ENCODE data around the gene CCL1. TPM values are rescaled to one million over a fixed set of nuclear protein-coding genes. Genes with fewer than 3 reads are reported as not detected.

The CCL1 gene
- total RNA-seq, 1 experiment from 2014 or later: not detected

DNA sequence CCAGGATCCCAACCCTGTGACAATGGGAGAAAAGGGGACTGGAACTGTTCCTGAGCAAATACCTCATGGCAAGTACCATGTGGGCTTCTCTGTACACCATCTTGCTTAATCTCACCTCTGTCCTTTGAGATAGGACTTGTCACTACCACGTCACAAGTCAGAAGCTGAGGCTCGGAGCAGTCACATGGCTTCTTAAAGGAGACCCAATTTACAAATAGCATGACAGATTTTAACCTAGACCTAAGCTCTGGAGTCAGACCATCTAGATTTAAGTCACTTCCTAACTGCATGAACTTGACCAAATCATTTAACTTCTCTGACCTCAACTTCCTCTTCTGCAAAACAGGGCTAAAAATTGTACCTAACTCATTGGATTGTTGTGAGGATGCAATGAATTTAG is 36.0 kb upstream of the CCL1 start:
- no peak for ATAC-seq
- CTCF ChIA-PET: no interaction called here
- no peaks in the 10 kb centered on the region for H3K4me1 ChIP-seq (ENCODE audit: control insufficient read depth, insufficient read depth, low read length)
- H3K27me3 ChIP-seq (ENCODE audit: control insufficient read depth, insufficient read depth, low read length): 0 out of 2 replicates have a peak, but pooled peaks cover 4% of the 10 kb centered on the region
- TF ChIP-seq, protein P1, sequence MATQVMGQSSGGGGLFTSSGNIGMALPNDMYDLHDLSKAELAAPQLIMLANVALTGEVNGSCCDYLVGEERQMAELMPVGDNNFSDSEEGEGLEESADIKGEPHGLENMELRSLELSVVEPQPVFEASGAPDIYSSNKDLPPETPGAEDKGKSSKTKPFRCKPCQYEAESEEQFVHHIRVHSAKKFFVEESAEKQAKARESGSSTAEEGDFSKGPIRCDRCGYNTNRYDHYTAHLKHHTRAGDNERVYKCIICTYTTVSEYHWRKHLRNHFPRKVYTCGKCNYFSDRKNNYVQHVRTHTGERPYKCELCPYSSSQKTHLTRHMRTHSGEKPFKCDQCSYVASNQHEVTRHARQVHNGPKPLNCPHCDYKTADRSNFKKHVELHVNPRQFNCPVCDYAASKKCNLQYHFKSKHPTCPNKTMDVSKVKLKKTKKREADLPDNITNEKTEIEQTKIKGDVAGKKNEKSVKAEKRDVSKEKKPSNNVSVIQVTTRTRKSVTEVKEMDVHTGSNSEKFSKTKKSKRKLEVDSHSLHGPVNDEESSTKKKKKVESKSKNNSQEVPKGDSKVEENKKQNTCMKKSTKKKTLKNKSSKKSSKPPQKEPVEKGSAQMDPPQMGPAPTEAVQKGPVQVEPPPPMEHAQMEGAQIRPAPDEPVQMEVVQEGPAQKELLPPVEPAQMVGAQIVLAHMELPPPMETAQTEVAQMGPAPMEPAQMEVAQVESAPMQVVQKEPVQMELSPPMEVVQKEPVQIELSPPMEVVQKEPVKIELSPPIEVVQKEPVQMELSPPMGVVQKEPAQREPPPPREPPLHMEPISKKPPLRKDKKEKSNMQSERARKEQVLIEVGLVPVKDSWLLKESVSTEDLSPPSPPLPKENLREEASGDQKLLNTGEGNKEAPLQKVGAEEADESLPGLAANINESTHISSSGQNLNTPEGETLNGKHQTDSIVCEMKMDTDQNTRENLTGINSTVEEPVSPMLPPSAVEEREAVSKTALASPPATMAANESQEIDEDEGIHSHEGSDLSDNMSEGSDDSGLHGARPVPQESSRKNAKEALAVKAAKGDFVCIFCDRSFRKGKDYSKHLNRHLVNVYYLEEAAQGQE (IDR thresholded peaks at IDR 0.05; ENCODE audit: insufficient read depth in 1 of 2, low read depth in 2 of 2, low read length in 1 of 2): no peak
- TF ChIP-seq SIN3A (IDR thresholded peaks at IDR 0.05; ENCODE audit: borderline replicate concordance, insufficient read depth, low read depth, low read length): no peak
- no peak for TF ChIP-seq TCF7L2 (IDR thresholded peaks at IDR 0.05; ENCODE audit: low read depth, low read length)
- TF ChIP-seq, protein P2, sequence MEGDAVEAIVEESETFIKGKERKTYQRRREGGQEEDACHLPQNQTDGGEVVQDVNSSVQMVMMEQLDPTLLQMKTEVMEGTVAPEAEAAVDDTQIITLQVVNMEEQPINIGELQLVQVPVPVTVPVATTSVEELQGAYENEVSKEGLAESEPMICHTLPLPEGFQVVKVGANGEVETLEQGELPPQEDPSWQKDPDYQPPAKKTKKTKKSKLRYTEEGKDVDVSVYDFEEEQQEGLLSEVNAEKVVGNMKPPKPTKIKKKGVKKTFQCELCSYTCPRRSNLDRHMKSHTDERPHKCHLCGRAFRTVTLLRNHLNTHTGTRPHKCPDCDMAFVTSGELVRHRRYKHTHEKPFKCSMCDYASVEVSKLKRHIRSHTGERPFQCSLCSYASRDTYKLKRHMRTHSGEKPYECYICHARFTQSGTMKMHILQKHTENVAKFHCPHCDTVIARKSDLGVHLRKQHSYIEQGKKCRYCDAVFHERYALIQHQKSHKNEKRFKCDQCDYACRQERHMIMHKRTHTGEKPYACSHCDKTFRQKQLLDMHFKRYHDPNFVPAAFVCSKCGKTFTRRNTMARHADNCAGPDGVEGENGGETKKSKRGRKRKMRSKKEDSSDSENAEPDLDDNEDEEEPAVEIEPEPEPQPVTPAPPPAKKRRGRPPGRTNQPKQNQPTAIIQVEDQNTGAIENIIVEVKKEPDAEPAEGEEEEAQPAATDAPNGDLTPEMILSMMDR (IDR thresholded peaks at IDR 0.05): no peak
- TF ChIP-seq POLR2AphosphoS5 (IDR thresholded peaks at IDR 0.05; ENCODE audit: low read depth, low read length): no peak
- H3K9me3 ChIP-seq (ENCODE audit: control insufficient read depth, insufficient read depth, low read depth, low read length): no peaks in the 10 kb centered on the region
- no peaks in the 10 kb centered on the region for H3K36me3 ChIP-seq (ENCODE audit: control insufficient read depth, insufficient read depth, low read length)
- no peak overlapping the region for H3K27ac ChIP-seq (ENCODE audit: low read length)
- BruUV-seq (replicated peaks): no TSS peak
- H3K4me3 ChIP-seq (ENCODE audit: low read depth in 2 of 2, low read length in 2 of 2): no peak overlapping the region
- intact Hi-C loops (cut with micrococcal nuclease; ENCODE audit: unreplicated experiment): no loop called here
- POLR2A ChIA-PET: no interaction called here
- in situ Hi-C loops (cut with HindIII; ENCODE audit: low pct_unique_long_range_greater_than_20kb, low sequenced_read_pairs): no loop called here
- DNase-seq (ENCODE audit: low read depth, low spot score): no peak

DNA sequence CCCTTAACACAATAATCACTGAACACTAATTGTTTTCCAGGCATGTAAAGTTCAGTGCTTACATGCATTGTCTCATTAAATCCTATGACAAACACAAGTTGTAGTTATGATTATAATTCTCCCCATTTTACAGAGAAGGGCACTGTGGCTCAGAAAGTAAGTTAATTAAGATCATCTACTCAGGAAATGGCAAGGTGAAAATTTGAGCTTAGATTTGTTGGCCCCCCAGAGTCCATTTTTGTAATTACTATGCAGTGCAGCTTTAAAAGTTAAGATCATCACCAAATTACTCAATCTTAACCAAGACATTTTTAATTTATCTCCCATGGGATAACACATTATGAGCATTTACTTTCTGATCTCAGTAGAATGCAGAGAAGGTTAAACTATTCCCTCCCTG is 34.2 kb upstream of the CCL1 start:
- ATAC-seq: no peak
- DNase-seq (ENCODE audit: low read depth, low spot score): no peak
- CTCF ChIA-PET: no interaction called here
- POLR2A ChIA-PET: no interaction called here
- Histone ChIP-seq H3K4me3 (ENCODE audit: low read depth in 2 of 2, low read length in 2 of 2) (no peak overlapping the region), H3K27ac (ENCODE audit: low read length) (no peak overlapping the region), H3K36me3 (ENCODE audit: control insufficient read depth, insufficient read depth, low read length) (no peaks in the 10 kb centered on the region), H3K4me1 (ENCODE audit: control insufficient read depth, insufficient read depth, low read length) (no peaks in the 10 kb centered on the region), H3K27me3 (ENCODE audit: control insufficient read depth, insufficient read depth, low read length) (0 out of 2 replicates have a peak, but pooled peaks cover 4% of the 10 kb centered on the region), H3K9me3 (ENCODE audit: control insufficient read depth, insufficient read depth, low read depth, low read length) (no peaks in the 10 kb centered on the region)
- no peak for TF ChIP-seq POLR2AphosphoS5 (IDR thresholded peaks at IDR 0.05; ENCODE audit: low read depth, low read length)
- TF ChIP-seq SIN3A (IDR thresholded peaks at IDR 0.05; ENCODE audit: borderline replicate concordance, insufficient read depth, low read depth, low read length): no peak
- TF ChIP-seq, protein P2 (IDR thresholded peaks at IDR 0.05): no peak
- no peak for TF ChIP-seq TCF7L2 (IDR thresholded peaks at IDR 0.05; ENCODE audit: low read depth, low read length)
- TF ChIP-seq, protein P1 (IDR thresholded peaks at IDR 0.05; ENCODE audit: insufficient read depth in 1 of 2, low read depth in 2 of 2, low read length in 1 of 2): no peak
- no TSS peak for BruUV-seq (replicated peaks)
- in situ Hi-C loops (cut with HindIII; ENCODE audit: low pct_unique_long_range_greater_than_20kb, low sequenced_read_pairs) (no loop called here), intact Hi-C loops (cut with micrococcal nuclease; ENCODE audit: unreplicated experiment) (no loop called here)
